Measurements from ENCODE around the gene NCOA5. TPM values are rescaled to one million over a fixed set of nuclear protein-coding genes. Genes with fewer than 3 reads are reported as not detected.

Gene NCOA5
- total RNA-seq, 1 donor from 2014 or later, result 20.9 TPM

GRCh38 chr20:46071573-46071972 lies 18.2 kb downstream of the NCOA5 start:
- DNase-seq (ENCODE audit: low read depth), result no peak
- H3K4me3 ChIP-seq (ENCODE audit: low read depth, low read length), result no peak overlapping the region
- no peak for TF ChIP-seq CTCF (conservative IDR thresholded peaks at IDR 0.05; ENCODE audit: low read depth, low read length)

- DNase-seq (ENCODE audit: low read depth), result peak; percentile 50
- no peak for TF ChIP-seq CTCF (conservative IDR thresholded peaks at IDR 0.05; ENCODE audit: low read depth, low read length)
Observed at GRCh38 chr20:46070215-46070900, 19.4 kb downstream of the NCOA5 start.

GRCh38 chr20:46065691-46066090 lies 24.1 kb downstream of the NCOA5 start:
- TF ChIP-seq CTCF (conservative IDR thresholded peaks at IDR 0.05; ENCODE audit: low read depth, low read length), result no peak
- DNase-seq (ENCODE audit: low read depth), result no peak
- H3K4me3 ChIP-seq (ENCODE audit: low read depth, low read length), result no peak overlapping the region

More at GRCh38 chr20:46070215-46070900, 19.4 kb downstream of the NCOA5 start:
- no peak overlapping the region for H3K4me3 ChIP-seq (ENCODE audit: low read depth, low read length)

- no peak overlapping the region for H3K4me3 ChIP-seq (ENCODE audit: low read depth, low read length)
- no peak for DNase-seq (ENCODE audit: low read depth)
- TF ChIP-seq CTCF (conservative IDR thresholded peaks at IDR 0.05; ENCODE audit: low read depth, low read length), result no peak
Observed at GRCh38 chr20:46065006-46065405, 24.8 kb downstream of the NCOA5 start.

- no peak overlapping the region for H3K4me3 ChIP-seq (ENCODE audit: low read depth, low read length)
- no peak for DNase-seq (ENCODE audit: low read depth)
- no peak for TF ChIP-seq CTCF (conservative IDR thresholded peaks at IDR 0.05; ENCODE audit: low read depth, low read length)
Observed at GRCh38 chr20:46063652-46064054, 26.1 kb downstream of the NCOA5 start.

GRCh38 chr20:46063151-46063550 lies 26.6 kb downstream of the NCOA5 start:
- no peak overlapping the region for H3K4me3 ChIP-seq (ENCODE audit: low read depth, low read length)
- TF ChIP-seq CTCF (conservative IDR thresholded peaks at IDR 0.05; ENCODE audit: low read depth, low read length), result no peak
- DNase-seq (ENCODE audit: low read depth), result no peak

GRCh38 chr20:46062621-46063020 lies 27.1 kb downstream of the NCOA5 start:
- no peak overlapping the region for H3K4me3 ChIP-seq (ENCODE audit: low read depth, low read length)
- no peak for TF ChIP-seq CTCF (conservative IDR thresholded peaks at IDR 0.05; ENCODE audit: low read depth, low read length)
- no peak for DNase-seq (ENCODE audit: low read depth)
